DOHH2 (cell line): Measurements from ENCODE around the gene FRAS1.

Source experiments
- CTCF ChIP-seq: fragments of 200-600 bp; sonication (generic); IDR thresholded peaks from one replicate; pipeline ENCODE4 v1.5.1; 2014; ENCODE audit warnings: antibody characterized with exemption, mild to moderate bottlenecking, low read depth, low read length; ENCODE audit not compliant: poor library complexity, severe bottlenecking
- EZH2phosphoT487 ChIP-seq: fragments of 200-600 bp; sonication (generic); IDR thresholded peaks from 2 replicates; pipeline ENCODE4 v1.6.1; 2017; ENCODE audit warnings: borderline replicate concordance, mild to moderate bottlenecking, antibody characterized with exemption, low read length, moderate library complexity, mixed read lengths

- TF ChIP-seq CTCF (no peak), EZH2phosphoT487 (no peak)
Observed at GRCh38 chr4:78227411-78228057, 170.4 kb downstream of the FRAS1 start.
